ENCODE measurements around the gene KLK15. TPM values are rescaled to one million over a fixed set of nuclear protein-coding genes. Genes with fewer than 3 reads are reported as not detected.

KLK15 gene
- polyA plus RNA-seq = not detected in 2 replicates

GRCh38 chr19:50833117-50833801 is at the start of gene KLK15:
TSS of gene KLK15 (minus strand) at chr19:50833574. CDS start at chr19:50831492, 2,082 bp downstream.

GRCh38 chr19:50873056-50873455 is 39.7 kb upstream of the KLK15 start, which contains the start of gene KLK2:
TSS of gene KLK2 (plus strand) at chr19:50873439. CDS start at chr19:50873474, 35 bp downstream.

GRCh38 chr19:50854636-50855410 is 21.4 kb upstream of the KLK15 start, which contains the start of gene KLK3:
TSS of gene KLK3 (plus strand) at chr19:50854915. CDS start at chr19:50854956, 41 bp downstream.

GRCh38 chr19:50823389-50824042 is 9.9 kb downstream of the KLK15 start, which contains the start of gene KLK1:
TSS of gene KLK1 (minus strand) at chr19:50823787. CDS start at chr19:50823748, 39 bp downstream.

GRCh38 chr19:50790396-50790795 is 43.0 kb downstream of the KLK15 start, which contains the start of gene ACP4:
TSS of gene ACP4 (plus strand) at chr19:50790415. CDS start at chr19:50790415, 0 bp downstream.

Other genes starting within 250 kb of the KLK15 start
- gene SYT3, start 193.7 kb downstream of the KLK15 start, polyA plus RNA-seq = 1.3 and 2.3 TPM in 2 replicates
- not detected in 2 replicates for gene C19orf81, start 184.1 kb downstream of the KLK15 start, polyA plus RNA-seq
- gene SHANK1, start 113.8 kb downstream of the KLK15 start, polyA plus RNA-seq = 0.11 TPM in 2 replicates
- 2.5 and 6.0 TPM in 2 replicates for gene CLEC11A, start 110.2 kb downstream of the KLK15 start, polyA plus RNA-seq
- not detected in 2 replicates for gene GPR32, start 63.1 kb downstream of the KLK15 start, polyA plus RNA-seq
- gene ACP4, start 43.2 kb downstream of the KLK15 start, polyA plus RNA-seq = not detected in 2 replicates
- not detected in 2 replicates for gene KLK1, start 9.8 kb downstream of the KLK15 start, polyA plus RNA-seq
- not detected in 2 replicates for gene KLK3, start 21.3 kb upstream of the KLK15 start, polyA plus RNA-seq
- 0.20 TPM in 1 of 2 replicates, not detected in the other for gene KLK2, start 39.9 kb upstream of the KLK15 start, polyA plus RNA-seq
- not detected in 2 replicates for gene KLK4, start 77.8 kb upstream of the KLK15 start, polyA plus RNA-seq
- gene KLK5, start 119.5 kb upstream of the KLK15 start, polyA plus RNA-seq = 5.6 TPM in 1 of 2 replicates, not detected in the other
- gene KLK6, start 136.0 kb upstream of the KLK15 start, polyA plus RNA-seq = 2.6 and 2.8 TPM in 2 replicates
- gene KLK7, start 150.3 kb upstream of the KLK15 start, polyA plus RNA-seq = 14.9 and 18.1 TPM in 2 replicates
- gene KLK8, start 168.0 kb upstream of the KLK15 start, polyA plus RNA-seq = 194 and 292 TPM in 2 replicates
- gene KLK10, start 186.1 kb upstream of the KLK15 start, polyA plus RNA-seq = 0.16 and 3.9 TPM in 2 replicates
- not detected in 2 replicates for gene KLK11, start 193.0 kb upstream of the KLK15 start, polyA plus RNA-seq
- gene KLK12, start 201.4 kb upstream of the KLK15 start, polyA plus RNA-seq = not detected in 2 replicates
- gene KLK13, start 231.5 kb upstream of the KLK15 start, polyA plus RNA-seq = not detected in 2 replicates
- not detected in 2 replicates for gene KLK14, start 249.3 kb upstream of the KLK15 start, polyA plus RNA-seq

All from Purkinje cell (primary cell).